ENCODE results near the gene TBX5.

Gene TBX5

GRCh38 chr12:114328292-114328691 lies 77.7 kb downstream of the TBX5 start:
- TF ChIP-seq CTCF (IDR thresholded peaks at IDR 0.05; ENCODE audit: extremely low read depth, missing control alignments), result no peak
- DNase-seq (ENCODE audit: low spot score), result no peak

- TF ChIP-seq CTCF (IDR thresholded peaks at IDR 0.05; ENCODE audit: extremely low read depth, missing control alignments), result no peak
Observed at GRCh38 chr12:114327765-114328164, 78.2 kb downstream of the TBX5 start.

DNA sequence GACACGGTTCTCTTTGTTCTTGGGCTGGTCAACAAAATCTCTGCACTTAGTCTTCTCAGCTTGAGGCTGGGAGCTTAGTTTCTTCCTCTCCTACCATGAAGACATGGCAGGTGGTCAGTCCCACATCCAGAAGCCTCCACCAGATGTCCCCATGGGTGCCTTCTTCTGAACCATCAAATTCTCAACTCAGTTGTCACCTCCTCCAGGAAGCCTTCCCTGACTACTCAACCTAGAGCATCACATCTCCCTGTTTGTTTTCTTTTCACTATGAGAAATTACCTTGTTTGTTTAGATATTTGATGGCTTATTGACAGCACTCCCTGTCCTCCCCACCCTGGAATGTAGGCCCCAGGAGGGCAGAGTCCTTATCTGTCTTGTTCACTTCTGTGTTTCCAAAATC lies 84.4 kb downstream of the TBX5 start:
- no peak for DNase-seq (ENCODE audit: low spot score)

More at GRCh38 chr12:114327765-114328164, 78.2 kb downstream of the TBX5 start:
- no peak for DNase-seq (ENCODE audit: low spot score)

DNA sequence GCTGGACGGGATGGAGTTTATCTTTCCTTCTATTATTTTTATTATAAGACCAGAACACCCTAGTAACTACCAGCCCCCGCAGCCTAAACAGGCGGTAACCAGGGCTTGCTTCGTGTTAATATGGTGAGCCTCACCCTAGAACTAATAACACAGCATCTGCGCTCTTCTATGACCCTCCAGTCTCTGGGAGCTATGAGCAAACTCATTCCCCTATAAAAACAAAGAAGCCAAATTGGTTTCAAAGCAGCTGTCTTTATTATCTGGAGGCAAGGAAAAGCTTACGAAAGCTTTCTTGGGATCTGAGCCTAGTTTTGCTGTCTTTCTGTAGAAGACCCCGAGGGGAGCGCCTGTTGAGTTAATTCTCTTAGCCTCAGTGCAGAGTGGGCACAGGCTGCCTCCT lies 85.0 kb downstream of the TBX5 start:
- no peak for TF ChIP-seq CTCF (IDR thresholded peaks at IDR 0.05; ENCODE audit: extremely low read depth, missing control alignments)

More for the DNA sequence above, 84.4 kb downstream of the TBX5 start:
- no peak for TF ChIP-seq CTCF (IDR thresholded peaks at IDR 0.05; ENCODE audit: extremely low read depth, missing control alignments)

DNA sequence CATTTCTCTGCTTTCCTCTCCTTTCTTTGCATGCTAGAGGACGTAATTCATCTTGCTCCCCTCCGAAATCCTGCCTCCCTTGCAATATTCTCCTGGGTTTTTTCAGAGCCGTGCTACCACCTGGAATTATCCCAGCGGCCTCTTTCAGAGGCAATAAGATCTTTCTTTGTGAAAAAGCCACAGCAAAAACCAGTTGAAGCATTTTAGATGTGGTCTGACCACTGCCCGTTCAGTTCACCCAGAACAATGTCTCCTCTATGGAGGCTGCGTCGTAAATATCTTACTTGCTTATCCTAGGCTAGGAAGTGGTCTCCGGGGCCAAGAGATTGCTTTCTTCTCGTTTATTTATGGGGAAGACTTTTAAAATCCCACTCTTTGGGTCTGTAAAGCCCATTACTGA lies 85.8 kb downstream of the TBX5 start:
- TF ChIP-seq CTCF (IDR thresholded peaks at IDR 0.05; ENCODE audit: extremely low read depth, missing control alignments), result no peak

More for the DNA sequence above, 85.0 kb downstream of the TBX5 start:
- DNase-seq (ENCODE audit: low spot score), result no peak

DNA sequence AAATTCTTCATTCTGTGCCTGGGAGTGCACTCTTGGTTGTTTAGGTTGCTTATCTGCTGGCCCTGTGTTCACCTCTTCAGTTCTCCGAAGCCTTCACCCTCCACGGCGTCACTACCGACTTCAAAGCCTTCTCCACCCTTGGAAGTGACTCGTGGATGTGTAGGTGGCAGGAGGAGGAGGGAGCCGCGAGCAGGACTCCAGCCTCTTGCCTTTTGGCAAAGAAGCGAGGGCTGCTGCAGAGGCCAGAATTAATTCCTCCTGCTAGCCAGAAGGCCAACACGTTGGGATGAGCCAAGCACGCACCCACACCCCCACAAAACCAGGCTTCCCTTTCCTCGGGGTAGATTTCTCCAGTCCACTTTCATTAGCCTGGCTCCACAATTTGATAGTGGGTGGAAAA lies 86.5 kb downstream of the TBX5 start:
- TF ChIP-seq CTCF (IDR thresholded peaks at IDR 0.05; ENCODE audit: extremely low read depth, missing control alignments), result no peak
- no peak for DNase-seq (ENCODE audit: low spot score)

More for the DNA sequence above, 85.8 kb downstream of the TBX5 start:
- no peak for DNase-seq (ENCODE audit: low spot score)

- DNase-seq (ENCODE audit: low spot score), result no peak
Observed at GRCh38 chr12:114318984-114319383, 87.0 kb downstream of the TBX5 start.

More at GRCh38 chr12:114318984-114319383, 87.0 kb downstream of the TBX5 start:
- no peak for TF ChIP-seq CTCF (IDR thresholded peaks at IDR 0.05; ENCODE audit: extremely low read depth, missing control alignments)

Measured in GM20000 (cell line).